Sigmoid colon (tissue), 7 donors: Measurements from ENCODE around the gene DOCK8. TPM values are rescaled to one million over a fixed set of nuclear protein-coding genes. Genes with fewer than 3 reads are reported as not detected.

Experiments used
- DNase-seq: peaks from one replicate; pipeline ENCODE4 v3.0.0-alpha.2; 2019
- H3K27ac ChIP-seq, 4 donors: fragments of 200-600 bp; sonication (generic); one replicate each; pipeline ENCODE4 v1.5.1; 2016 to 2019; ENCODE audit warnings: mild to moderate bottlenecking in 1 of 4
- H3K27me3 ChIP-seq, 3 donors: fragments of 200-600 bp; sonication (generic); one replicate each; pipeline ENCODE4 v1.5.1; 2019; ENCODE audit warnings: mild to moderate bottlenecking in 1 of 3
- H3K36me3 ChIP-seq, 4 donors: fragments of 200-600 bp; sonication (generic); one replicate each; pipeline ENCODE4 v1.5.1; 2016 to 2019
- H3K4me1 ChIP-seq, 4 donors: fragments of 200-600 bp; sonication (generic); one replicate each; pipeline ENCODE4 v1.5.1; 2017 to 2019
- H3K4me3 ChIP-seq, 4 donors: fragments of 200-600 bp; sonication (generic); one replicate each; pipeline ENCODE4 v1.5.1; 2017 to 2019; ENCODE audit warnings: mild to moderate bottlenecking in 2 of 4, moderate library complexity in 1 of 4
- H3K9me3 ChIP-seq, 4 donors: fragments of 200-600 bp in 3 of 4; sonication (generic) in 3 of 4; one replicate each; pipeline versions ENCODE4 v1.5.1 to v1.6.1; 2013 to 2019
- CTCF ChIP-seq, 4 experiments: fragments of 450-650 bp in 3 of 4; fragments of 200-600 bp in 1 of 4; IDR thresholded peaks; one replicate each; pipeline ENCODE4 v1.5.1; 2016 to 2019; ENCODE audit warnings: antibody characterized with exemption in 4 of 4, mild to moderate bottlenecking in 3 of 4, moderate library complexity in 2 of 4
- EP300 ChIP-seq, 4 donors: sonication (generic); formaldehyde crosslinking; IDR thresholded peaks; one replicate each; pipeline ENCODE4 v1.6.1; 2017; ENCODE audit warnings: antibody characterized with exemption in 4 of 4
- POLR2A ChIP-seq, 2 donors: fragments of 450-650 bp; IDR thresholded peaks; one replicate each; pipeline ENCODE4 v1.6.1; 2016; ENCODE audit warnings: antibody characterized with exemption in 2 of 2, mild to moderate bottlenecking in 2 of 2, moderate library complexity in 2 of 2
- POLR2AphosphoS5 ChIP-seq, 4 donors: sonication (generic); formaldehyde crosslinking; IDR thresholded peaks; one replicate each; pipeline ENCODE4 v1.6.1; 2017; ENCODE audit warnings: antibody characterized with exemption in 4 of 4
- WGBS, 2 donors: extraction: QIAGEN DNeasy Blood & Tissue Kit; methylation state at CpG; one replicate each; pipeline ENCODE4 v1.1.7; 2013; 5-methylcytosine and 5-hydroxymethylcytosine counted together
- intact Hi-C: fragments of 100-400 bp; cut with DNase I; formaldehyde crosslinking; loops from one replicate; pipeline ENCODE4 v1.15.1; 2023
- polyA plus RNA-seq, 3 donors: library from polyadenylated mRNA; stranded (reverse); fragments of 200-250 nt; gene quantifications; one replicate each; pipeline ENCODE4 v1.2.3, GENCODE V29; 2013
- total RNA-seq, 4 donors: library from RNA; depleted of rRNA; stranded (reverse); fragments of >200 nt; gene quantifications; one replicate each; pipeline ENCODE4 v1.1.0, GENCODE V29; 2016
- donor health status: healthy with polysubstance abuse.
- donor health status: Bipolar disorder and iron deficiency.
- donor health status: healthy.

DOCK8 gene
- total and polyA plus RNA-seq, 7 donors = 2.3 to 22.8 (median 6.4) TPM

GRCh38 chr9:268616-269015 lies 54.0 kb downstream of the DOCK8 start:
- H3K36me3 ChIP-seq = no peaks in the 10 kb centered on the region
- H3K9me3 ChIP-seq = no peaks in the 10 kb centered on the region
- WGBS, 2 donors = 78 to 86% methylated on average over 1 of the region's 1 CpG
- DNase-seq = no peak
- H3K27me3 ChIP-seq = no peaks in the 10 kb centered on the region
- intact Hi-C loops = no loop called here
- H3K4me3 ChIP-seq = no peak overlapping the region
- no peaks in the 10 kb centered on the region for H3K4me1 ChIP-seq
- H3K27ac ChIP-seq = no peak overlapping the region
- TF ChIP-seq POLR2AphosphoS5 (IDR thresholded peaks at IDR 0.05) = no peak
- TF ChIP-seq EP300 (IDR thresholded peaks at IDR 0.05) = no peak
- TF ChIP-seq CTCF (IDR thresholded peaks at IDR 0.05) = no peak
- TF ChIP-seq POLR2A (IDR thresholded peaks at IDR 0.05) = no peak

- no peaks in the 10 kb centered on the region for H3K27me3 ChIP-seq
- H3K4me3 ChIP-seq = no peak overlapping the region
- H3K27ac ChIP-seq = no peak overlapping the region
- no peak for DNase-seq
- no peaks in the 10 kb centered on the region for H3K9me3 ChIP-seq
- intact Hi-C loops = no loop called here
- H3K4me1 ChIP-seq = no peaks in the 10 kb centered on the region
- no peak for TF ChIP-seq POLR2A (IDR thresholded peaks at IDR 0.05)
- no peak for TF ChIP-seq EP300 (IDR thresholded peaks at IDR 0.05)
- TF ChIP-seq POLR2AphosphoS5 (IDR thresholded peaks at IDR 0.05) = no peak
- TF ChIP-seq CTCF (IDR thresholded peaks at IDR 0.05) = no peak
- H3K36me3 ChIP-seq = no peaks in the 10 kb centered on the region
- 81 to 85% methylated on average over 6 of the region's 6 CpGs for WGBS, 2 donors
Measured at GRCh38 chr9:269081-269711, 54.5 kb downstream of the DOCK8 start.

GRCh38 chr9:270657-271237 lies 56.1 kb downstream of the DOCK8 start:
- no peak for DNase-seq
- H3K36me3 ChIP-seq = no peaks in the 10 kb centered on the region
- no peaks in the 10 kb centered on the region for H3K4me1 ChIP-seq
- no peaks in the 10 kb centered on the region for H3K27me3 ChIP-seq
- TF ChIP-seq POLR2AphosphoS5 (IDR thresholded peaks at IDR 0.05) (no peak), CTCF (IDR thresholded peaks at IDR 0.05) (no peak), EP300 (IDR thresholded peaks at IDR 0.05) (no peak), POLR2A (IDR thresholded peaks at IDR 0.05) (no peak)
- H3K4me3 ChIP-seq = no peak overlapping the region
- H3K9me3 ChIP-seq = no peaks in the 10 kb centered on the region
- intact Hi-C loops = no loop called here
- H3K27ac ChIP-seq = no peak overlapping the region
- 73 to 82% methylated on average over 2 of the region's 2 CpGs for WGBS, 2 donors

GRCh38 chr9:272251-273213 lies 57.9 kb downstream of the DOCK8 start:
- Histone ChIP-seq H3K27me3 (no peaks in the 10 kb centered on the region), H3K27ac (peak overlapping the region in 2 of 4 donors; percentile 20 to 24), H3K4me1 (no peaks in the 10 kb centered on the region), H3K9me3 (no peaks in the 10 kb centered on the region), H3K36me3 (no peaks in the 10 kb centered on the region), H3K4me3 (peak overlapping the region in 1 of 4 donors; percentile 4)
- WGBS, 2 donors = 53 to 73% methylated on average over 17 of the region's 17 CpGs
- no peak for DNase-seq
- TF ChIP-seq POLR2AphosphoS5 (IDR thresholded peaks at IDR 0.05) (no peak), EP300 (IDR thresholded peaks at IDR 0.05) (no peak), POLR2A (IDR thresholded peaks at IDR 0.05) (no peak), CTCF (IDR thresholded peaks at IDR 0.05) (no peak)
- intact Hi-C loops = no loop called here
